Measurements from ENCODE around the gene WNT7B. TPM values are rescaled to one million over a fixed set of nuclear protein-coding genes. Genes with fewer than 3 reads are reported as not detected.

Gene WNT7B
- total and polyA plus RNA-seq, 3 donors from 2014 or later = 0.65 to 1.9 (median 1.3) TPM

DNA sequence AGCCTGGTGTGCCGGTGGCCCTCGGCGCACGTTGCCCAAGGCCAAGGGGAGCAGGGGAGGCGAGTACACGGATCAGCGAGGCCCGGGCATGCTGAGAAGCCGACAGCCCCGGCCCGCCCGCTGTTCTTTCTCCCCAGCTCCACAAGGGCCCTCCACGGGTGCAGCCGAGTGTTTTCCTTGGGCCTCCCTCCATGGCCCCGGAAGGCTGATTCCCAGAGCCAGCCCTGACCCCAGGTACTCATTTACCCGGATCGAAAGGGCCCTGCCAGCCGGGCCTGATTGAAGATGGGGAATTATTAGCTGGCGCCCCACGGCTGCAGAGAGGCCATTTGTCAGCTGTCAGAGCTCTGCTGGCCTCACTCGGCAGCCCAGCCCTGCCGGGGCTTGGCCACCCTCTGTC lies 53.1 kb downstream of the WNT7B start:
- intact Hi-C loops (cut with DNase I; ENCODE audit: low total_unique reads) = no loop called here
- Histone ChIP-seq H3K4me3 (no peak overlapping the region), H3K9me3 (no peaks in the 10 kb centered on the region), H3K36me3 (ENCODE audit: low read depth, missing control alignments) (no peaks in the 10 kb centered on the region), H3K4me1 (peaks cover 3% of the 10 kb centered on the region), H3K27ac (no peak overlapping the region), H3K27me3 (no peaks in the 10 kb centered on the region)
- TF ChIP-seq POLR2A (IDR thresholded peaks at IDR 0.05) = no peak
- TF ChIP-seq, protein P1, sequence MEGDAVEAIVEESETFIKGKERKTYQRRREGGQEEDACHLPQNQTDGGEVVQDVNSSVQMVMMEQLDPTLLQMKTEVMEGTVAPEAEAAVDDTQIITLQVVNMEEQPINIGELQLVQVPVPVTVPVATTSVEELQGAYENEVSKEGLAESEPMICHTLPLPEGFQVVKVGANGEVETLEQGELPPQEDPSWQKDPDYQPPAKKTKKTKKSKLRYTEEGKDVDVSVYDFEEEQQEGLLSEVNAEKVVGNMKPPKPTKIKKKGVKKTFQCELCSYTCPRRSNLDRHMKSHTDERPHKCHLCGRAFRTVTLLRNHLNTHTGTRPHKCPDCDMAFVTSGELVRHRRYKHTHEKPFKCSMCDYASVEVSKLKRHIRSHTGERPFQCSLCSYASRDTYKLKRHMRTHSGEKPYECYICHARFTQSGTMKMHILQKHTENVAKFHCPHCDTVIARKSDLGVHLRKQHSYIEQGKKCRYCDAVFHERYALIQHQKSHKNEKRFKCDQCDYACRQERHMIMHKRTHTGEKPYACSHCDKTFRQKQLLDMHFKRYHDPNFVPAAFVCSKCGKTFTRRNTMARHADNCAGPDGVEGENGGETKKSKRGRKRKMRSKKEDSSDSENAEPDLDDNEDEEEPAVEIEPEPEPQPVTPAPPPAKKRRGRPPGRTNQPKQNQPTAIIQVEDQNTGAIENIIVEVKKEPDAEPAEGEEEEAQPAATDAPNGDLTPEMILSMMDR (IDR thresholded peaks at IDR 0.05) = no peak
- DNase-seq = no peak
- WGBS, 2 donors = 63% methylated on average over 6 to 22 of the region's 22 CpGs

DNA sequence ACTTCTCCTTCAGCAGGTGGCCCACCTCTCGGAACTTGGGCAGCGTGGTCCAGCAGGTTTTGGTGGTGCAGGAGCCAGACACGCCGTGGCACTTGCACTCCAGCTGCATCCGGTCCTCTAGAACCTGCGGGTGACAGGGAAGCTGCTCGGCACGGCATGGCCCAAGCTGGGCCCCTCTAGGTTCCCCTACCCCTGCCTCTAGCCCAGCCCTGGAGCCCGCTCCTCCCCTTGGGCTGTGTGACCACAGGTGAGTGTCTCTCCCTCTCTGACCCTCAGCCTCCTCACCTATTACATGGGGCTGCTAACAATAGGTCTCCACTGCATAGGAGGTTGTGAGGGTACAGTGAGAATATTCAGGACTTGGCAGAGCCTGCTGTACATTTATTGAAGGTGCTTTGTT lies 53.8 kb downstream of the WNT7B start:
- 89 to 100% methylated on average over 3 to 9 of the region's 9 CpGs for WGBS, 2 donors
- TF ChIP-seq, protein P1 (IDR thresholded peaks at IDR 0.05) = no peak
- TF ChIP-seq POLR2A (IDR thresholded peaks at IDR 0.05) = no peak
- Histone ChIP-seq H3K27ac (no peak overlapping the region), H3K27me3 (no peaks in the 10 kb centered on the region), H3K36me3 (ENCODE audit: low read depth, missing control alignments) (no peaks in the 10 kb centered on the region), H3K9me3 (no peaks in the 10 kb centered on the region), H3K4me1 (peaks cover 3% of the 10 kb centered on the region), H3K4me3 (no peak overlapping the region)
- no peak for DNase-seq
- intact Hi-C loops (cut with DNase I; ENCODE audit: low total_unique reads) = no loop called here

DNA sequence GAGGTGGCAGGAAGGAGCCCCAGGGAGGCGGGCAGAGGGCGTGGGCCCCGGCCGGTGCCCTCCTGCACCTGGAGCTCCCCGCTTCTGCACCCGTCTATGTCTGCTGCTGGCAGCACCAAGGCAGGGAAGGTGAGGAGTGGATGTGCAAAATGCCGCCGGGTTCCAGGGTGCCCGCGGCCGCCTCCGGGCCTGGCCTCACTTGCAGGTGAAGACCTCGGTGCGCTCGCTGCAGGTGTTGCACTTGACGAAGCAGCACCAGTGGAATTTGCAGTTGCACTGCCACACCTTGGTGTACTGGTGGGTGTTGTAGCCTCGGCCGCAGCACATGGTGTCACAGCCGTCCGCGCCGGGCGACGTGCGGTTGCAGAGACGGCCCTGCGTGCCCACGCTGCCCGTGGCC lies 54.3 kb downstream of the WNT7B start:
- DNase-seq = no peak
- H3K9me3 ChIP-seq = no peaks in the 10 kb centered on the region
- H3K4me3 ChIP-seq = no peak overlapping the region
- no peak overlapping the region for H3K27ac ChIP-seq
- 95 to 98% methylated on average over 12 to 29 of the region's 29 CpGs for WGBS, 2 donors
- TF ChIP-seq, protein P1 (IDR thresholded peaks at IDR 0.05) = no peak
- no peak for TF ChIP-seq POLR2A (IDR thresholded peaks at IDR 0.05)
- H3K36me3 ChIP-seq (ENCODE audit: low read depth, missing control alignments) = no peaks in the 10 kb centered on the region
- H3K4me1 ChIP-seq = peaks cover 3% of the 10 kb centered on the region
- H3K27me3 ChIP-seq = no peaks in the 10 kb centered on the region
- intact Hi-C loops (cut with DNase I; ENCODE audit: low total_unique reads) = no loop called here

DNA sequence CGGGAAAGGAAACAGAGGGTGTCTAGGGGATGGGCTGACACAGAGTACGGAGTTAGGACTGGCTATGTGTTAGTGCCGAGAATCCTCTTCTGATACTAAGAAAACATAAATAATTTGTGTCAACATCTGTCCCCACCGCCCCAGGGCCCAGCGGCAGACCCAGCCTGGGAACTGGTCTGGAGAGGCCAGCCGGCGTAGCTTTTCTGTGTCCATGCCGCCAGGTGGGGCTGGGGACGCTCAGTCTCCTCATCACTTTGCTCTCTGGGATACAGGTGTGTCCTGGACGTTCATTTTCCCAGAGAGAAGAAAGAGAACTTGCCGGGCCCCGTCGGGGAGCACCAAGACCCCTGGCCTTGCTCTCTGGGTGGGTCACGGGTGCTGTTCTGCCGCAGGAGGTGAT lies 54.7 kb downstream of the WNT7B start:
- no peak overlapping the region for H3K27ac ChIP-seq
- intact Hi-C loops (cut with DNase I; ENCODE audit: low total_unique reads) = no loop called here
- WGBS, 2 donors = 84 to 85% methylated on average over 15 of the region's 15 CpGs
- no peaks in the 10 kb centered on the region for H3K27me3 ChIP-seq
- DNase-seq = no peak
- H3K4me1 ChIP-seq = peaks cover 3% of the 10 kb centered on the region
- H3K9me3 ChIP-seq = no peaks in the 10 kb centered on the region
- TF ChIP-seq POLR2A (IDR thresholded peaks at IDR 0.05) = no peak
- TF ChIP-seq, protein P1 (IDR thresholded peaks at IDR 0.05) = no peak
- H3K36me3 ChIP-seq (ENCODE audit: low read depth, missing control alignments) = no peaks in the 10 kb centered on the region
- H3K4me3 ChIP-seq = no peak overlapping the region

DNA sequence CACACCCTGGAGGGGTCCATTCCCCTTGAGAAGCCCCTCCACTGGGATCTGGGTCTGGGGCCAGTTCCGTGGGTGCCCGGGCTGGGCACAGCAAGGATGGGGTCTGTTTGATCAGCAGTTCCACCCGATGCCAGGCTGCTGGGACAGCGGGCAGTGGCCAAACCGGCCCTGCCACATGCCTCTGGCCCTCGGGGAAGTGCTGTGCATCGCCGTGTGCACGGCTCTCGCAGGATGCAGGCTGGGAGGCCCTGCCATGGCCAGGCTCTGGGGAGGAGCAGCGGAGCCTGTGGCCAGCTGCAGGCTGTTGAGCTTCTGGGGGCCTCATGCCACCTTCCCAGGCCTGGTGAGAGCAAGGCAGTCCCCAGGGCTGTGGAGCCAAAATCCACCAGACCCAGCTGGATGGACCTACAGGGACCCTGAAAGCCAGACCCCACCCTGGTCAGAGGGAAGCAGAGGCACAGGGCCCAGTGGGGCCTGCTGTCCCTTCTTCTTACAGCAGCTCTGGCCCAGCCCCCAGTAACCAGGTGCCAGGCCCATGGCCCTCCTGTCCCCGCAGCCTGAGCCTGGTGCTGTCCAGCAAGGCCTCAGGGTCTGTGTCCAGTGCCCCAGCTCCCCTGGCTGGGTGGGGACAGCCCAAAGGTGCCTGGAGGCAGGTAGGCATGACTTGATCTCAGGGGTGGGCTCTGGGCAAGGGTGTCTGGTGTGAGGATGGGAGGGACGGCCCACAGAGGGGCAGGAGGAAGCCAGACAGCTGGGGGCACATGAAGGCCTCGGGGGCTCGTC lies 57.3 kb downstream of the WNT7B start:
- TF ChIP-seq, protein P1 (IDR thresholded peaks at IDR 0.05) = no peak
- TF ChIP-seq POLR2A (IDR thresholded peaks at IDR 0.05) = no peak
- DNase-seq = no peak
- H3K27me3 ChIP-seq = no peaks in the 10 kb centered on the region
- intact Hi-C loops (cut with DNase I; ENCODE audit: low total_unique reads) = no loop called here
- H3K4me1 ChIP-seq = peaks cover 3% of the 10 kb centered on the region
- H3K36me3 ChIP-seq (ENCODE audit: low read depth, missing control alignments) = no peaks in the 10 kb centered on the region
- no peak overlapping the region for H3K4me3 ChIP-seq
- 88 to 100% methylated on average over 3 to 13 of the region's 15 CpGs for WGBS, 2 donors
- H3K27ac ChIP-seq = no peak overlapping the region
- H3K9me3 ChIP-seq = no peaks in the 10 kb centered on the region

Data from testis (tissue), 3 donors.